SH-SY5Y (cell line): ENCODE data around the gene CASQ2.

Source experiments
- GATA2 ChIP-seq: IDR thresholded peaks from 2 replicates; pipeline ENCODE4 v1.6.1; 2011; ENCODE audit warnings: mild to moderate bottlenecking, low read depth, low read length
- GATA3 ChIP-seq: IDR thresholded peaks from 2 replicates; pipeline ENCODE4 v1.6.1; 2011; ENCODE audit warnings: low read depth, mild to moderate bottlenecking, low read length, moderate library complexity

- TF ChIP-seq GATA2 (no peak), GATA3 (no peak)
These were observed 46.3 kb downstream of the CASQ2 start for GRCh38 chr1:115722221-115722620.
